GM12878 (cell line): ENCODE data around the gene BSPRY.

Experiments used
- BRCA1 ChIP-seq: IDR thresholded peaks from 2 replicates; pipeline ENCODE4 v1.6.1; 2011; ENCODE audit warnings: low read depth, low read length, improper control_type of control experiment
- CBX3 ChIP-seq: fragments of 200-600 bp; sonication (generic); IDR thresholded peaks from 2 replicates; pipeline ENCODE4 v1.6.1; 2016; ENCODE audit warnings: low read depth, borderline replicate concordance
- CTCF ChIP-seq, 3 experiments: IDR thresholded peaks in 2 of 3; conservative IDR thresholded peaks in 1 of 3; 2 replicates each; pipeline ENCODE4 v1.5.1; 2011; ENCODE audit warnings: low read depth in 3 of 3, low read length in 3 of 3, mild to moderate bottlenecking in 3 of 3, control low read depth in 2 of 3, moderate library complexity in 2 of 3, inconsistent platforms in 1 of 3, mixed read lengths in 1 of 3; ENCODE audit not compliant: control insufficient read depth in 2 of 3, insufficient read depth in 1 of 3; ENCODE audit errors: extremely low read depth in 1 of 3
- EZH2 ChIP-seq: IDR thresholded peaks from 2 replicates; pipeline ENCODE4 v1.6.1; 2012; ENCODE audit warnings: low read depth, mild to moderate bottlenecking, control low read depth, inconsistent platforms, low read length, borderline replicate concordance; ENCODE audit not compliant: control insufficient read depth
- POLR2A ChIP-seq: IDR thresholded peaks from 2 replicates; pipeline ENCODE4 v1.6.1; 2011; ENCODE audit warnings: low read depth, mild to moderate bottlenecking, low read length
- RCOR1 ChIP-seq: conservative IDR thresholded peaks from 2 replicates; pipeline ENCODE4 v1.6.1; 2012; ENCODE audit warnings: low read depth, low read length, improper control_type of control experiment
- REST ChIP-seq: IDR thresholded peaks from 2 replicates; pipeline ENCODE4 v1.6.1; 2012; ENCODE audit warnings: mild to moderate bottlenecking, low read depth, low read length
- TCF7 ChIP-seq: IDR thresholded peaks from 2 replicates; pipeline ENCODE4 v1.6.1; 2014; ENCODE audit warnings: antibody characterized with exemption, borderline replicate concordance
- USF1 ChIP-seq: IDR thresholded peaks from 2 replicates; pipeline ENCODE4 v1.6.1; 2011; ENCODE audit warnings: borderline replicate concordance, low read depth, mild to moderate bottlenecking, moderate library complexity, mixed read lengths, low read length; ENCODE audit not compliant: insufficient read depth; ENCODE audit errors: extremely low read length

GRCh38 chr9:113326230-113326629, 23.1 kb upstream of the BSPRY start:
- TF ChIP-seq EZH2 (no peak), REST (no peak), CTCF (IDR thresholded peaks at IDR 0.05 in 2 of 3, conservative IDR thresholded peaks at IDR 0.05 in 1 of 3; ENCODE audit: control insufficient read depth in 2 of 3, extremely low read depth in 1 of 3, insufficient read depth in 1 of 3, low read depth in 3 of 3, low read length in 3 of 3) (no peak), RCOR1 (no peak), POLR2A (no peak), BRCA1 (no peak), USF1 (no peak), TCF7 (no peak), CBX3 (no peak)
